Measurements from ENCODE around the gene TNFSF8.

The TNFSF8 gene

GRCh38 chr9:114929201-114929600 is 1.2 kb downstream of the TNFSF8 start:
- Histone ChIP-seq H3K4me1 (ENCODE audit: low read length) (peaks cover 15% of the 10 kb centered on the region), H3K4me3 (ENCODE audit: low read length) (peak overlapping the region; percentile 36), H3K36me3 (replicated peaks; ENCODE audit: low read depth, low read length) (no peaks in the 10 kb centered on the region), H3K79me2 (ENCODE audit: low read length) (no peaks in the 10 kb centered on the region), H3K9me3 (ENCODE audit: insufficient read depth, low read length) (no peaks in the 10 kb centered on the region), H4K20me1 (ENCODE audit: insufficient read depth, low read length) (no peaks in the 10 kb centered on the region), H3K9ac (ENCODE audit: low read length) (no peak overlapping the region), H3K4me2 (ENCODE audit: low read length) (peak overlapping the region; percentile 58), H2AFZ (ENCODE audit: low read depth, low read length) (0 out of 2 replicates have a peak overlapping the region, but pooled peaks have one; percentile 55), H3K27ac (ENCODE audit: low read length) (no peak overlapping the region), H3K27me3 (ENCODE audit: low read depth, low read length) (peaks cover 82% of the 10 kb centered on the region)
- TF ChIP-seq EZH2phosphoT487 (IDR thresholded peaks at IDR 0.05; ENCODE audit: low read depth): no peak
- TF ChIP-seq, protein P1, sequence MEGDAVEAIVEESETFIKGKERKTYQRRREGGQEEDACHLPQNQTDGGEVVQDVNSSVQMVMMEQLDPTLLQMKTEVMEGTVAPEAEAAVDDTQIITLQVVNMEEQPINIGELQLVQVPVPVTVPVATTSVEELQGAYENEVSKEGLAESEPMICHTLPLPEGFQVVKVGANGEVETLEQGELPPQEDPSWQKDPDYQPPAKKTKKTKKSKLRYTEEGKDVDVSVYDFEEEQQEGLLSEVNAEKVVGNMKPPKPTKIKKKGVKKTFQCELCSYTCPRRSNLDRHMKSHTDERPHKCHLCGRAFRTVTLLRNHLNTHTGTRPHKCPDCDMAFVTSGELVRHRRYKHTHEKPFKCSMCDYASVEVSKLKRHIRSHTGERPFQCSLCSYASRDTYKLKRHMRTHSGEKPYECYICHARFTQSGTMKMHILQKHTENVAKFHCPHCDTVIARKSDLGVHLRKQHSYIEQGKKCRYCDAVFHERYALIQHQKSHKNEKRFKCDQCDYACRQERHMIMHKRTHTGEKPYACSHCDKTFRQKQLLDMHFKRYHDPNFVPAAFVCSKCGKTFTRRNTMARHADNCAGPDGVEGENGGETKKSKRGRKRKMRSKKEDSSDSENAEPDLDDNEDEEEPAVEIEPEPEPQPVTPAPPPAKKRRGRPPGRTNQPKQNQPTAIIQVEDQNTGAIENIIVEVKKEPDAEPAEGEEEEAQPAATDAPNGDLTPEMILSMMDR (IDR thresholded peaks at IDR 0.05; ENCODE audit: low read depth, low read length): no peak

- Histone ChIP-seq H3K9ac (ENCODE audit: low read length) (no peak overlapping the region), H2AFZ (ENCODE audit: low read depth, low read length) (no peak overlapping the region), H3K9me3 (ENCODE audit: insufficient read depth, low read length) (no peaks in the 10 kb centered on the region), H3K79me2 (ENCODE audit: low read length) (no peaks in the 10 kb centered on the region), H3K4me3 (ENCODE audit: low read length) (peak overlapping the region; percentile 36; the same call in 1 of the 2 replicates), H3K4me2 (ENCODE audit: low read length) (peak overlapping the region; percentile 58), H3K4me1 (ENCODE audit: low read length) (peaks cover 15% of the 10 kb centered on the region), H3K36me3 (replicated peaks; ENCODE audit: low read depth, low read length) (no peaks in the 10 kb centered on the region), H4K20me1 (ENCODE audit: insufficient read depth, low read length) (no peaks in the 10 kb centered on the region), H3K27me3 (ENCODE audit: low read depth, low read length) (peaks cover 81% of the 10 kb centered on the region), H3K27ac (ENCODE audit: low read length) (no peak overlapping the region)
- TF ChIP-seq, protein P1 (IDR thresholded peaks at IDR 0.05; ENCODE audit: low read depth, low read length): no peak
- TF ChIP-seq EZH2phosphoT487 (IDR thresholded peaks at IDR 0.05; ENCODE audit: low read depth): no peak
Measured at GRCh38 chr9:114928671-114929070, 1.7 kb downstream of the TNFSF8 start.

GRCh38 chr9:114928136-114928535 is 2.3 kb downstream of the TNFSF8 start:
- no peaks in the 10 kb centered on the region for H3K79me2 ChIP-seq (ENCODE audit: low read length)
- no peak overlapping the region for H3K9ac ChIP-seq (ENCODE audit: low read length)
- TF ChIP-seq, protein P1 (IDR thresholded peaks at IDR 0.05; ENCODE audit: low read depth, low read length): no peak
- TF ChIP-seq EZH2phosphoT487 (IDR thresholded peaks at IDR 0.05; ENCODE audit: low read depth): no peak
- H2AFZ ChIP-seq (ENCODE audit: low read depth, low read length): no peak overlapping the region
- H3K36me3 ChIP-seq (replicated peaks; ENCODE audit: low read depth, low read length): no peaks in the 10 kb centered on the region
- H3K9me3 ChIP-seq (ENCODE audit: insufficient read depth, low read length): no peaks in the 10 kb centered on the region
- no peaks in the 10 kb centered on the region for H4K20me1 ChIP-seq (ENCODE audit: insufficient read depth, low read length)
- H3K27ac ChIP-seq (ENCODE audit: low read length): no peak overlapping the region
- H3K4me1 ChIP-seq (ENCODE audit: low read length): peaks cover 15% of the 10 kb centered on the region
- peaks cover 84% of the 10 kb centered on the region for H3K27me3 ChIP-seq (ENCODE audit: low read depth, low read length)
- no peak overlapping the region for H3K4me2 ChIP-seq (ENCODE audit: low read length)
- H3K4me3 ChIP-seq (ENCODE audit: low read length): no peak overlapping the region

- no peak for TF ChIP-seq EZH2phosphoT487 (IDR thresholded peaks at IDR 0.05; ENCODE audit: low read depth)
- TF ChIP-seq, protein P1 (IDR thresholded peaks at IDR 0.05; ENCODE audit: low read depth, low read length): no peak
- H4K20me1 ChIP-seq (ENCODE audit: insufficient read depth, low read length): no peaks in the 10 kb centered on the region
- H3K4me3 ChIP-seq (ENCODE audit: low read length): no peak overlapping the region
- no peaks in the 10 kb centered on the region for H3K36me3 ChIP-seq (replicated peaks; ENCODE audit: low read depth, low read length)
- no peak overlapping the region for H3K27ac ChIP-seq (ENCODE audit: low read length)
- H3K9ac ChIP-seq (ENCODE audit: low read length): no peak overlapping the region
- peaks cover 81% of the 10 kb centered on the region for H3K27me3 ChIP-seq (ENCODE audit: low read depth, low read length)
- no peaks in the 10 kb centered on the region for H3K79me2 ChIP-seq (ENCODE audit: low read length)
- H3K9me3 ChIP-seq (ENCODE audit: insufficient read depth, low read length): no peaks in the 10 kb centered on the region
- H3K4me1 ChIP-seq (ENCODE audit: low read length): peaks cover 15% of the 10 kb centered on the region
- H2AFZ ChIP-seq (ENCODE audit: low read depth, low read length): no peak overlapping the region
- H3K4me2 ChIP-seq (ENCODE audit: low read length): no peak overlapping the region
Measured at GRCh38 chr9:114925672-114926071, 4.7 kb downstream of the TNFSF8 start.
